SU-DHL-6 (cell line): ENCODE measurements around the gene CHKA.

Experiments used
- EZH2phosphoT487 ChIP-seq: fragments of 200-600 bp; sonication (generic), shearing (Covaris generic); conservative IDR thresholded peaks from 2 replicates; pipeline ENCODE4 v1.6.1; 2018; ENCODE audit warnings: mild to moderate bottlenecking, antibody characterized with exemption, low read length, moderate library complexity, mixed read lengths
- TF ChIP-seq, protein P1 (sequence below): fragments of 200-600 bp; sonication (generic); IDR thresholded peaks from one replicate; pipeline ENCODE4 v1.5.1; 2017; ENCODE audit warnings: antibody characterized with exemption, mild to moderate bottlenecking, low read length, moderate library complexity; ENCODE audit not compliant: insufficient read depth, poor library complexity, severe bottlenecking

GRCh38 chr11:68012843-68013610 is 108.2 kb downstream of the CHKA start:
- TF ChIP-seq, protein P1, sequence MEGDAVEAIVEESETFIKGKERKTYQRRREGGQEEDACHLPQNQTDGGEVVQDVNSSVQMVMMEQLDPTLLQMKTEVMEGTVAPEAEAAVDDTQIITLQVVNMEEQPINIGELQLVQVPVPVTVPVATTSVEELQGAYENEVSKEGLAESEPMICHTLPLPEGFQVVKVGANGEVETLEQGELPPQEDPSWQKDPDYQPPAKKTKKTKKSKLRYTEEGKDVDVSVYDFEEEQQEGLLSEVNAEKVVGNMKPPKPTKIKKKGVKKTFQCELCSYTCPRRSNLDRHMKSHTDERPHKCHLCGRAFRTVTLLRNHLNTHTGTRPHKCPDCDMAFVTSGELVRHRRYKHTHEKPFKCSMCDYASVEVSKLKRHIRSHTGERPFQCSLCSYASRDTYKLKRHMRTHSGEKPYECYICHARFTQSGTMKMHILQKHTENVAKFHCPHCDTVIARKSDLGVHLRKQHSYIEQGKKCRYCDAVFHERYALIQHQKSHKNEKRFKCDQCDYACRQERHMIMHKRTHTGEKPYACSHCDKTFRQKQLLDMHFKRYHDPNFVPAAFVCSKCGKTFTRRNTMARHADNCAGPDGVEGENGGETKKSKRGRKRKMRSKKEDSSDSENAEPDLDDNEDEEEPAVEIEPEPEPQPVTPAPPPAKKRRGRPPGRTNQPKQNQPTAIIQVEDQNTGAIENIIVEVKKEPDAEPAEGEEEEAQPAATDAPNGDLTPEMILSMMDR: no peak
- TF ChIP-seq EZH2phosphoT487: no peak
